AG04450 (cell line): ENCODE results near the gene SLC37A4. TPM values are rescaled to one million over a fixed set of nuclear protein-coding genes. Genes with fewer than 3 reads are reported as not detected.
"Not testable (repeated sequence)": the region's sequence is repeated elsewhere in the genome, so short reads cannot be mapped to it uniquely, and the experiment has no call there.

Source experiments
- CTCF ChIA-PET: fragments of 300-600, 350-600 bp; formaldehyde crosslinking; extraction: SDS; loops from one replicate; lab custom pipeline; 2022; ENCODE audit warnings: antibody characterized with exemption, inconsistent platforms; lab: Charles Lee
- POLR2A ChIA-PET: fragments of 350-600 bp; formaldehyde crosslinking; extraction: SDS; loops from one replicate; lab custom pipeline; 2021; ENCODE audit warnings: antibody characterized with exemption, inconsistent platforms; lab: Yijun Ruan, JAX
- DNase-seq: peaks from one replicate; pipeline ENCODE4 v3.0.0-alpha.2; 2011; ENCODE audit warnings: low read depth, low spot score
- H3K27ac ChIP-seq: one replicate; pipeline ENCODE4 v1.5.1; 2012; ENCODE audit warnings: low read depth, low read length, control low read depth
- H3K27me3 ChIP-seq: one replicate; pipeline ENCODE4 v1.6.0; 2012; ENCODE audit warnings: low read length; ENCODE audit not compliant: control insufficient read depth, insufficient read depth
- H3K4me3 ChIP-seq: 2 replicates; pipeline ENCODE4 v1.5.1; 2011; ENCODE audit warnings: mild to moderate bottlenecking, low read depth, low read length, control low read depth
- H3K9me3 ChIP-seq: 2 replicates; pipeline ENCODE4 v1.5.1; 2012; ENCODE audit warnings: low read length; ENCODE audit not compliant: control insufficient read depth, insufficient read depth
- CTCF ChIP-seq: IDR thresholded peaks from 2 replicates; pipeline ENCODE4 v1.5.1; 2011; ENCODE audit warnings: low read depth, low read length, control low read depth, inconsistent platforms
- polyA plus RNA-seq: library from polyadenylated mRNA; depleted of rRNA; stranded (reverse); fragments of >200 nt; gene quantifications from 2 replicates; pipeline ENCODE4 v1.2.3, GENCODE V29; 2011

Gene SLC37A4
- polyA plus RNA-seq, 1 experiment = 14.9 TPM

GRCh38 chr11:119044708-119045107 is 14.0 kb upstream of the SLC37A4 start:
- H3K27ac ChIP-seq = no peak overlapping the region
- ChIA-PET CTCF (interaction anchor here (0.9 to 1.1 kb wide), 2 partner anchors 11 to 12 kb away, joined by 3 read pairs; no protein-coding TSS in a partner anchor), POLR2A (no interaction called here)
- H3K9me3 ChIP-seq = no peaks in the 10 kb centered on the region; the same call in 1 of the 2 replicates
- DNase-seq = no peak
- peak; percentile 21; the same call in 1 of the 2 replicates for TF ChIP-seq CTCF
- H3K4me3 ChIP-seq = no peak overlapping the region
- no peaks in the 10 kb centered on the region for H3K27me3 ChIP-seq

- no peak for TF ChIP-seq CTCF
- no peaks in the 10 kb centered on the region for H3K9me3 ChIP-seq
- CTCF ChIA-PET = no interaction called here
- no peak overlapping the region for H3K27ac ChIP-seq
- DNase-seq = no peak
- POLR2A ChIA-PET = no interaction called here
- peaks cover 2% of the 10 kb centered on the region for H3K27me3 ChIP-seq
- H3K4me3 ChIP-seq = no peak overlapping the region
These were observed 12.2 kb upstream of the SLC37A4 start for GRCh38 chr11:119042927-119043326.

- peaks cover 2% of the 10 kb centered on the region for H3K27me3 ChIP-seq
- no peaks in the 10 kb centered on the region for H3K9me3 ChIP-seq
- no peak overlapping the region for H3K27ac ChIP-seq
- no peak for TF ChIP-seq CTCF
- no peak for DNase-seq
- ChIA-PET POLR2A (no interaction called here), CTCF (interaction anchor here (1.3 kb wide), 1 partner anchor 10 kb away, joined by 3 read pairs; no protein-coding TSS in a partner anchor)
- H3K4me3 ChIP-seq = no peak overlapping the region
These were observed 11.3 kb upstream of the SLC37A4 start for GRCh38 chr11:119041821-119042514.

- CTCF ChIA-PET, H3K9me3 ChIP-seq, H3K4me3 ChIP-seq, H3K27me3 ChIP-seq, DNase-seq, H3K27ac ChIP-seq: not testable (repeated sequence)
- POLR2A ChIA-PET = interaction anchor here (0.5 to 1.5 kb wide), 2 partner anchors 28 to 44 kb away, joined by 4 to 5 read pairs; partner anchors contain the start of gene VPS11
These were observed 8.8 kb upstream of the SLC37A4 start for GRCh38 chr11:119039471-119039870.

- Histone ChIP-seq H3K4me3 (no peak overlapping the region), H3K27ac (no peak overlapping the region), H3K27me3 (peaks cover 2% of the 10 kb centered on the region), H3K9me3 (no peaks in the 10 kb centered on the region)
- TF ChIP-seq CTCF = no peak
- DNase-seq = no peak
- POLR2A ChIA-PET = interaction anchor here (0.5 to 0.7 kb wide), 2 partner anchors 16 to 44 kb away, joined by 3 to 4 read pairs; no protein-coding TSS in a partner anchor
- CTCF ChIA-PET = no interaction called here
These were observed 8.2 kb upstream of the SLC37A4 start for GRCh38 chr11:119038884-119039283.
